GM12878 (cell line): ENCODE measurements around the gene DISC1. TPM values are rescaled to one million over a fixed set of nuclear protein-coding genes. Genes with fewer than 3 reads are reported as not detected.

Source experiments
- ATAC-seq: fragments of 200-7000 bp; cut with Tn5 transposase; 3 replicates; pipeline ENCODE4 v1.9.1; 2020; ENCODE audit warnings: mild to moderate bottlenecking, moderate library complexity
- BruUV-seq: library from RNA; stranded (reverse); fragments of 400-500 nt; replicated peaks from 2 replicates; lab custom pipeline; 2021; lab: Mats Ljungman, UMichigan
- CTCF ChIA-PET: fragments of 300-600 bp; sonication (Branson Sonifier 250); formaldehyde crosslinking; extraction: SDS; loops from one replicate; lab custom pipeline; 2021; ENCODE audit warnings: inconsistent platforms; lab: Yijun Ruan, JAX
- POLR2A ChIA-PET: fragments of 350-600 bp; formaldehyde crosslinking; extraction: SDS; loops from one replicate; lab custom pipeline; 2021; ENCODE audit warnings: inconsistent platforms; lab: Charles Lee
- RAD21 ChIA-PET: fragments of 300-600 bp; sonication (Branson Sonifier 250); formaldehyde crosslinking; loops from one replicate; lab custom pipeline; 2023; ENCODE audit warnings: antibody characterized with exemption; ENCODE audit not compliant: unreplicated experiment; lab: Charles Lee
- SMC1A ChIA-PET: fragments of 300-600 bp; sonication (Branson Sonifier 250); formaldehyde crosslinking; loops from one replicate; lab custom pipeline; 2023; ENCODE audit not compliant: unreplicated experiment, uncharacterized antibody; lab: Charles Lee
- DNase-seq: peaks from one replicate; pipeline ENCODE4 v3.0.0-alpha.2; 2011; ENCODE audit warnings: low read depth, low spot score
- FAIRE-seq: peaks from 3 replicates; lab custom pipeline; 2011; peaks lifted over from hg19 to GRCh38; lab: Jason Lieb, UNC
- H2AFZ ChIP-seq: 2 replicates; pipeline ENCODE4 v1.6.0; 2011; ENCODE audit warnings: low read depth, low read length, control low read depth; ENCODE audit not compliant: control insufficient read depth
- H3K27ac ChIP-seq: 2 replicates; pipeline ENCODE4 v1.5.1; 2011; ENCODE audit warnings: control low read depth; ENCODE audit not compliant: control insufficient read depth, insufficient read depth
- H3K27me3 ChIP-seq, 2 experiments: replicated peaks in 1 of 2; 2 replicates each; pipeline versions ENCODE4 v1.6.0 to v1.6.1; 2011; ENCODE audit warnings: low read length in 1 of 2; ENCODE audit not compliant: control insufficient read depth in 2 of 2, insufficient read depth in 2 of 2
- H3K36me3 ChIP-seq, 2 experiments: 2 replicates each; pipeline ENCODE4 v1.5.1; 2011; ENCODE audit warnings: low read length in 1 of 2; ENCODE audit not compliant: control insufficient read depth in 2 of 2, insufficient read depth in 2 of 2
- H3K4me1 ChIP-seq: 2 replicates; pipeline ENCODE4 v1.6.1; 2011; ENCODE audit warnings: mild to moderate bottlenecking, low read length, moderate library complexity, mixed read lengths; ENCODE audit not compliant: control insufficient read depth, insufficient read depth
- H3K4me2 ChIP-seq: 2 replicates; pipeline ENCODE4 v1.6.0; 2011; ENCODE audit warnings: control low read depth; ENCODE audit not compliant: control insufficient read depth, insufficient read depth
- H3K4me3 ChIP-seq: fragments of 200-600 bp; sonication (generic); 2 replicates; pipeline ENCODE4 v1.5.1; 2016
- H3K79me2 ChIP-seq: 2 replicates; pipeline ENCODE4 v1.6.0; 2011; ENCODE audit warnings: low read length; ENCODE audit not compliant: control insufficient read depth, insufficient read depth
- H3K9ac ChIP-seq: 2 replicates; pipeline ENCODE4 v1.8.0; 2011; ENCODE audit warnings: low read length, control low read depth, mixed read lengths; ENCODE audit not compliant: control insufficient read depth, insufficient read depth
- H3K9me3 ChIP-seq: replicated peaks from 3 replicates; pipeline ENCODE4 v1.5.1; 2011; ENCODE audit warnings: mild to moderate bottlenecking, low read length; ENCODE audit not compliant: control insufficient read depth, insufficient read depth
- H4K20me1 ChIP-seq: 2 replicates; pipeline ENCODE4 v1.6.0; 2011; ENCODE audit not compliant: control insufficient read depth, insufficient read depth
- RELA ChIP-seq: fragments of 450-650 bp; IDR thresholded peaks from 2 replicates; pipeline ENCODE4 v1.8.0; 2014; ENCODE audit warnings: borderline replicate concordance; ENCODE audit not compliant: partially characterized antibody
- SP1 ChIP-seq: IDR thresholded peaks from one replicate; pipeline ENCODE4 v1.6.1; 2011; ENCODE audit warnings: low read depth, low read length
- ZNF207 ChIP-seq: fragments of 450-650 bp; IDR thresholded peaks from 2 replicates; pipeline ENCODE4 v1.6.1; 2014; ENCODE audit warnings: antibody characterized with exemption, mild to moderate bottlenecking, borderline replicate concordance
- WGBS: methylation state at CpG from one replicate; pipeline ENCODE4 v1.1.6; 2016; ENCODE audit warnings: low lambda C conversion rate; ENCODE audit not compliant: insufficient replicate concordance, insufficient coverage; ENCODE audit errors: missing lambda C conversion rate; 5-methylcytosine and 5-hydroxymethylcytosine counted together
- in situ Hi-C: fragments of 300-500 bp; cut with MboI; formaldehyde crosslinking; loops from 9 replicates; pipeline ENCODE4 v1.14.3; 2018; ENCODE audit warnings: mixed read lengths
- intact Hi-C: fragments of 100-400 bp; cut with micrococcal nuclease; formaldehyde crosslinking; loops from one replicate; pipeline ENCODE4 v1.14.2; 2022; ENCODE audit not compliant: unreplicated experiment
- polyA plus RNA-seq, 11 experiments: library from polyadenylated mRNA; depleted of rRNA in 4 of 11; unstranded in 6 of 11; stranded (reverse) in 5 of 11; fragments of >200 nt; fragmentation: Nextera tagmentation in 4 of 11; fragmentation: Illumina TruSeq in 1 of 11; extraction: Ambion mirVana in 4 of 11; extraction: Trizol in 1 of 11; gene quantifications; 1 replicate in 1 of 11; 2 replicates in 10 of 11; pipeline versions ENCODE4 v1.2.1 to v1.2.3, GENCODE V29; 2011 to 2016; ENCODE audit warnings: inconsistent platforms in 2 of 11, missing spikeins in 2 of 11, low read depth in 1 of 11
- total RNA-seq, 4 experiments: library from RNA; depleted of rRNA in 3 of 4; stranded (reverse); fragments of >200 nt in 3 of 4; fragmentation: Illumina TruSeq in 1 of 4; extraction: Trizol in 1 of 4; gene quantifications; 2 replicates each; pipeline versions ENCODE4 v1.2.1 to v1.2.3, GENCODE V29; 2013 to 2021
- TF ChIP-seq, protein P1 (sequence below): IDR thresholded peaks from 2 replicates; pipeline ENCODE4 v1.6.1; 2012; ENCODE audit warnings: improper control_type of control experiment, low read depth, low read length; ENCODE audit not compliant: insufficient replicate concordance
- TF ChIP-seq, protein P2 (sequence below): fragments of 450-650 bp; formaldehyde crosslinking; IDR thresholded peaks from 2 replicates; pipeline ENCODE4 v1.4.0; 2020; ENCODE audit warnings: mild to moderate bottlenecking, moderate library complexity

The DISC1 gene
- total and polyA plus RNA-seq, 10 of the 15 experiments (the other 5 are each of a cell fraction or from before 2014, with no cell fraction given) = 0.05 to 0.72 (median 0.19) TPM; not detected in 1

- TF ChIP-seq, protein P1, sequence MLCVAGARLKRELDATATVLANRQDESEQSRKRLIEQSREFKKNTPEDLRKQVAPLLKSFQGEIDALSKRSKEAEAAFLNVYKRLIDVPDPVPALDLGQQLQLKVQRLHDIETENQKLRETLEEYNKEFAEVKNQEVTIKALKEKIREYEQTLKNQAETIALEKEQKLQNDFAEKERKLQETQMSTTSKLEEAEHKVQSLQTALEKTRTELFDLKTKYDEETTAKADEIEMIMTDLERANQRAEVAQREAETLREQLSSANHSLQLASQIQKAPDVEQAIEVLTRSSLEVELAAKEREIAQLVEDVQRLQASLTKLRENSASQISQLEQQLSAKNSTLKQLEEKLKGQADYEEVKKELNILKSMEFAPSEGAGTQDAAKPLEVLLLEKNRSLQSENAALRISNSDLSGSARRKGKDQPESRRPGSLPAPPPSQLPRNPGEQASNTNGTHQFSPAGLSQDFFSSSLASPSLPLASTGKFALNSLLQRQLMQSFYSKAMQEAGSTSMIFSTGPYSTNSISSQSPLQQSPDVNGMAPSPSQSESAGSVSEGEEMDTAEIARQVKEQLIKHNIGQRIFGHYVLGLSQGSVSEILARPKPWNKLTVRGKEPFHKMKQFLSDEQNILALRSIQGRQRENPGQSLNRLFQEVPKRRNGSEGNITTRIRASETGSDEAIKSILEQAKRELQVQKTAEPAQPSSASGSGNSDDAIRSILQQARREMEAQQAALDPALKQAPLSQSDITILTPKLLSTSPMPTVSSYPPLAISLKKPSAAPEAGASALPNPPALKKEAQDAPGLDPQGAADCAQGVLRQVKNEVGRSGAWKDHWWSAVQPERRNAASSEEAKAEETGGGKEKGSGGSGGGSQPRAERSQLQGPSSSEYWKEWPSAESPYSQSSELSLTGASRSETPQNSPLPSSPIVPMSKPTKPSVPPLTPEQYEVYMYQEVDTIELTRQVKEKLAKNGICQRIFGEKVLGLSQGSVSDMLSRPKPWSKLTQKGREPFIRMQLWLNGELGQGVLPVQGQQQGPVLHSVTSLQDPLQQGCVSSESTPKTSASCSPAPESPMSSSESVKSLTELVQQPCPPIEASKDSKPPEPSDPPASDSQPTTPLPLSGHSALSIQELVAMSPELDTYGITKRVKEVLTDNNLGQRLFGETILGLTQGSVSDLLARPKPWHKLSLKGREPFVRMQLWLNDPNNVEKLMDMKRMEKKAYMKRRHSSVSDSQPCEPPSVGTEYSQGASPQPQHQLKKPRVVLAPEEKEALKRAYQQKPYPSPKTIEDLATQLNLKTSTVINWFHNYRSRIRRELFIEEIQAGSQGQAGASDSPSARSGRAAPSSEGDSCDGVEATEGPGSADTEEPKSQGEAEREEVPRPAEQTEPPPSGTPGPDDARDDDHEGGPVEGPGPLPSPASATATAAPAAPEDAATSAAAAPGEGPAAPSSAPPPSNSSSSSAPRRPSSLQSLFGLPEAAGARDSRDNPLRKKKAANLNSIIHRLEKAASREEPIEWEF = no peak
- TF ChIP-seq SP1 (no peak), RELA (no peak), ZNF207 (no peak)
- TF ChIP-seq, protein P2, sequence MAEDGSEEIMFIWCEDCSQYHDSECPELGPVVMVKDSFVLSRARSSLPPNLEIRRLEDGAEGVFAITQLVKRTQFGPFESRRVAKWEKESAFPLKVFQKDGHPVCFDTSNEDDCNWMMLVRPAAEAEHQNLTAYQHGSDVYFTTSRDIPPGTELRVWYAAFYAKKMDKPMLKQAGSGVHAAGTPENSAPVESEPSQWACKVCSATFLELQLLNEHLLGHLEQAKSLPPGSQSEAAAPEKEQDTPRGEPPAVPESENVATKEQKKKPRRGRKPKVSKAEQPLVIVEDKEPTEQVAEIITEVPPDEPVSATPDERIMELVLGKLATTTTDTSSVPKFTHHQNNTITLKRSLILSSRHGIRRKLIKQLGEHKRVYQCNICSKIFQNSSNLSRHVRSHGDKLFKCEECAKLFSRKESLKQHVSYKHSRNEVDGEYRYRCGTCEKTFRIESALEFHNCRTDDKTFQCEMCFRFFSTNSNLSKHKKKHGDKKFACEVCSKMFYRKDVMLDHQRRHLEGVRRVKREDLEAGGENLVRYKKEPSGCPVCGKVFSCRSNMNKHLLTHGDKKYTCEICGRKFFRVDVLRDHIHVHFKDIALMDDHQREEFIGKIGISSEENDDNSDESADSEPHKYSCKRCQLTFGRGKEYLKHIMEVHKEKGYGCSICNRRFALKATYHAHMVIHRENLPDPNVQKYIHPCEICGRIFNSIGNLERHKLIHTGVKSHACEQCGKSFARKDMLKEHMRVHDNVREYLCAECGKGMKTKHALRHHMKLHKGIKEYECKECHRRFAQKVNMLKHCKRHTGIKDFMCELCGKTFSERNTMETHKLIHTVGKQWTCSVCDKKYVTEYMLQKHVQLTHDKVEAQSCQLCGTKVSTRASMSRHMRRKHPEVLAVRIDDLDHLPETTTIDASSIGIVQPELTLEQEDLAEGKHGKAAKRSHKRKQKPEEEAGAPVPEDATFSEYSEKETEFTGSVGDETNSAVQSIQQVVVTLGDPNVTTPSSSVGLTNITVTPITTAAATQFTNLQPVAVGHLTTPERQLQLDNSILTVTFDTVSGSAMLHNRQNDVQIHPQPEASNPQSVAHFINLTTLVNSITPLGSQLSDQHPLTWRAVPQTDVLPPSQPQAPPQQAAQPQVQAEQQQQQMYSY (CRISPR knock-in tag) = no peak
- Histone ChIP-seq H3K79me2 (no peaks in the 10 kb centered on the region), H3K4me3 (no peak overlapping the region), H3K9me3 (no peaks in the 10 kb centered on the region), H3K9ac (no peak overlapping the region), H3K4me1 (no peaks in the 10 kb centered on the region), H3K27ac (no peak overlapping the region), H3K36me3 (no peaks in the 10 kb centered on the region), H3K27me3 (no peaks in the 10 kb centered on the region), H4K20me1 (no peaks in the 10 kb centered on the region), H2AFZ (no peak overlapping the region), H3K4me2 (no peak overlapping the region)
- POLR2A ChIA-PET = no interaction called here
- SMC1A ChIA-PET = no interaction called here
- RAD21 ChIA-PET = no interaction called here
- FAIRE-seq (no peak), ATAC-seq (no peak), DNase-seq (no peak)
- BruUV-seq = no TSS peak
- in situ Hi-C loops = no loop called here
- WGBS = 64% methylated on average over 6 of the region's 6 CpGs
- intact Hi-C loops = no loop called here
- CTCF ChIA-PET = interaction anchor here (1.0 to 1.4 kb wide), 2 partner anchors 17 to 226 kb away, joined by 3 to 4 read pairs; no protein-coding TSS in a partner anchor
Measured at GRCh38 chr1:231583376-231583775, 43.2 kb upstream of the DISC1 start.
